Fibroblast of lung (primary cell): ENCODE results near the gene WDR53.

Source experiments
- EZH2 ChIP-seq: IDR thresholded peaks from 2 replicates; pipeline ENCODE4 v1.5.1; 2012; ENCODE audit warnings: low read length, control low read depth, mild to moderate bottlenecking; ENCODE audit errors: missing control alignments
- TF ChIP-seq, protein P1 (sequence below), 2 donors: IDR thresholded peaks in 1 of 2; conservative IDR thresholded peaks in 1 of 2; 1 replicate in 1 of 2; 2 replicates in 1 of 2; pipeline ENCODE4 v1.5.1; 2011 to 2012; ENCODE audit warnings: low read length in 2 of 2, control low read depth in 1 of 2, inconsistent platforms in 1 of 2, low read depth in 1 of 2, mild to moderate bottlenecking in 1 of 2

DNA sequence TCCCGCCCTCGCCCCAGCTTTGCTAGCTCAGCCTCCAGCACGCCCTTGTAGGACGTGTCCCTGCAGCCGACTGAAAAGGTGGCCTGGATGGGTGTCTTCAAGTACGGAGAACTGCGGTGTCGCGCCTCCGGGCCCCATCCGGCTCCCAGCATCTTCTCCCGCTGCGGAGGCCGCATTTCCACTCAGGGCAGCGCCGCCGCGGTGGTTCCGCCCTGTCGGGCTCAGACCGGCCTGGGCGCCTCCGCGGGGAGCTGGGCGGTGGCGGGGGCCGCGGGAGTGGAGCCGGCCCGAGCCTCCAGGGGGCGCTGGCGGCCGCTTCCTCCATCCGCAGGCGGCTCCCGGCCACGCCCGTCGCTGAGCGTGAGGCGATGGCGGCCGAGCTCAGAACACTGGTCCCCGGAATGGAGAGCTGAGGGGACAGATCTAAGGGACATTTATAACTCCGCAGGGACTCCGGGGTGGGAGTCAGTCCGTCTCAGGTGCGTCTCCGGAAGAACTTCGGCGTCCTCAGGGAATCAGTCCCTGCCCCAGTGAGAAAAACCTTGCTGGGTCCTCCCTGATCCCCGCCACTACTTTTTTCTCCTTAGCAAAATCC, 39.6 kb downstream of the WDR53 start:
- TF ChIP-seq, protein P1, sequence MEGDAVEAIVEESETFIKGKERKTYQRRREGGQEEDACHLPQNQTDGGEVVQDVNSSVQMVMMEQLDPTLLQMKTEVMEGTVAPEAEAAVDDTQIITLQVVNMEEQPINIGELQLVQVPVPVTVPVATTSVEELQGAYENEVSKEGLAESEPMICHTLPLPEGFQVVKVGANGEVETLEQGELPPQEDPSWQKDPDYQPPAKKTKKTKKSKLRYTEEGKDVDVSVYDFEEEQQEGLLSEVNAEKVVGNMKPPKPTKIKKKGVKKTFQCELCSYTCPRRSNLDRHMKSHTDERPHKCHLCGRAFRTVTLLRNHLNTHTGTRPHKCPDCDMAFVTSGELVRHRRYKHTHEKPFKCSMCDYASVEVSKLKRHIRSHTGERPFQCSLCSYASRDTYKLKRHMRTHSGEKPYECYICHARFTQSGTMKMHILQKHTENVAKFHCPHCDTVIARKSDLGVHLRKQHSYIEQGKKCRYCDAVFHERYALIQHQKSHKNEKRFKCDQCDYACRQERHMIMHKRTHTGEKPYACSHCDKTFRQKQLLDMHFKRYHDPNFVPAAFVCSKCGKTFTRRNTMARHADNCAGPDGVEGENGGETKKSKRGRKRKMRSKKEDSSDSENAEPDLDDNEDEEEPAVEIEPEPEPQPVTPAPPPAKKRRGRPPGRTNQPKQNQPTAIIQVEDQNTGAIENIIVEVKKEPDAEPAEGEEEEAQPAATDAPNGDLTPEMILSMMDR (conservative IDR thresholded peaks at IDR 0.05 in 1 of 2, IDR thresholded peaks at IDR 0.05 in 1 of 2; ENCODE audit: low read depth in 1 of 2, low read length in 2 of 2), result peak; percentile 29 to 64
- no peak for TF ChIP-seq EZH2
